HG02938 (cell line): ENCODE results near the gene PLCXD1.
A peak's percentile ranks its signal among the peaks of the same experiment; 100 is the strongest.
"Not testable (repeated sequence)": the region's sequence is repeated elsewhere in the genome, so short reads cannot be mapped to it uniquely, and the experiment has no call there.

ENCODE experiments used
- ATAC-seq: cut with Tn5 transposase; IDR thresholded peaks from one replicate; pipeline ENCODE4 v1.9.1; 2021; ENCODE audit warnings: mild to moderate bottlenecking, moderate library complexity; ENCODE audit not compliant: unreplicated experiment

The PLCXD1 gene

GRCh38 chrX:281166-281999, at the start of gene PLCXD1:
PLCXD1 (plus strand) TSS chrX:281381; CDS start chrX:284188, 2,807 bp downstream.
- no peak for ATAC-seq

- peak; percentile 91 for ATAC-seq
These were observed 49.4 kb upstream of the PLCXD1 start for GRCh38 chrX:231637-232277.

GRCh38 chrX:232278-232655, 48.9 kb upstream of the PLCXD1 start:
- ATAC-seq, result peak; percentile 24

GRCh38 chrX:236201-236600, 45.0 kb upstream of the PLCXD1 start:
- not testable (repeated sequence) for ATAC-seq

- ATAC-seq, result no peak
These were observed 30.2 kb upstream of the PLCXD1 start for GRCh38 chrX:250965-251364.

- not testable (repeated sequence) for ATAC-seq
These were observed 29.6 kb upstream of the PLCXD1 start for GRCh38 chrX:251396-252243.

- ATAC-seq, result no peak
These were observed 28.8 kb upstream of the PLCXD1 start for GRCh38 chrX:252244-252956.

GRCh38 chrX:252957-253291, 28.3 kb upstream of the PLCXD1 start:
- ATAC-seq, result no peak

GRCh38 chrX:253451-254297, 27.5 kb upstream of the PLCXD1 start:
- ATAC-seq, result no peak

GRCh38 chrX:254630-255215, 26.5 kb upstream of the PLCXD1 start:
- no peak for ATAC-seq

- ATAC-seq, result no peak
These were observed 25.3 kb upstream of the PLCXD1 start for GRCh38 chrX:255923-256331.

GRCh38 chrX:257054-257453, 24.1 kb upstream of the PLCXD1 start:
- ATAC-seq, result not testable (repeated sequence)

GRCh38 chrX:257681-258289, 23.4 kb upstream of the PLCXD1 start:
- ATAC-seq, result no peak

- ATAC-seq, result no peak
These were observed 22.7 kb upstream of the PLCXD1 start for GRCh38 chrX:258291-259040.

GRCh38 chrX:259692-260355, 21.4 kb upstream of the PLCXD1 start:
- no peak for ATAC-seq

- no peak for ATAC-seq
These were observed 19.8 kb upstream of the PLCXD1 start for GRCh38 chrX:261167-261918.

- ATAC-seq, result no peak
These were observed 19.2 kb upstream of the PLCXD1 start for GRCh38 chrX:261919-262352.
